Mesothelial cell of epicardium (in vitro differentiated cells): Measurements from ENCODE around the gene CHD9NB. TPM values are rescaled to one million over a fixed set of nuclear protein-coding genes. Genes with fewer than 3 reads are reported as not detected.

Experiments
- DNase-seq, 2 experiments: peaks; one replicate each; pipeline ENCODE4 v3.0.0; 2021; ENCODE audit warnings: low spot score in 2 of 2; ENCODE audit not compliant: unreplicated experiment in 2 of 2
- H3K27ac Mint-ChIP-seq: 2 replicates; pipeline ENCODE4 v1.8.0; 2021; ENCODE audit warnings: mixed read lengths
- H3K27me3 Mint-ChIP-seq: 2 replicates; pipeline ENCODE4 v1.8.0; 2021; ENCODE audit warnings: low read depth, mixed read lengths
- H3K36me3 Mint-ChIP-seq: 2 replicates; pipeline ENCODE4 v1.8.0; 2021; ENCODE audit warnings: mixed read lengths
- H3K4me1 Mint-ChIP-seq: 2 replicates; pipeline ENCODE4 v1.8.0; 2021; ENCODE audit warnings: mixed read lengths
- H3K4me3 Mint-ChIP-seq: 2 replicates; pipeline ENCODE4 v1.8.0; 2021; ENCODE audit warnings: mild to moderate bottlenecking, moderate library complexity, mixed read lengths
- H3K9me3 Mint-ChIP-seq: 2 replicates; pipeline ENCODE4 v1.8.0; 2021; ENCODE audit warnings: mixed read lengths
- CTCF ChIP-seq: fragments of 200-600 bp; sonication (generic); IDR thresholded peaks from one replicate; pipeline ENCODE4 v1.5.0; 2021; ENCODE audit warnings: antibody characterized with exemption; ENCODE audit not compliant: unreplicated experiment
- total RNA-seq: library from RNA; stranded (reverse); gene quantifications from 3 replicates; pipeline ENCODE4 v1.2.1, GENCODE V29; 2021

The CHD9NB gene
- total RNA-seq, 1 donor from 2014 or later = 0.29 TPM

- Mint-ChIP-seq H3K27me3 (no peaks in the 10 kb centered on the region), H3K36me3 (no peaks in the 10 kb centered on the region), H3K4me3 (no peak overlapping the region), H3K9me3 (no peaks in the 10 kb centered on the region), H3K27ac (no peak overlapping the region), H3K4me1 (peaks cover 11% of the 10 kb centered on the region)
- DNase-seq = no peak
- no peak for TF ChIP-seq CTCF
These were observed 6.2 kb upstream of the CHD9NB start for GRCh38 chr16:53058882-53059281.

- H3K36me3 Mint-ChIP-seq = no peaks in the 10 kb centered on the region
- no peak overlapping the region for H3K27ac Mint-ChIP-seq
- H3K27me3 Mint-ChIP-seq = no peaks in the 10 kb centered on the region
- no peaks in the 10 kb centered on the region for H3K9me3 Mint-ChIP-seq
- H3K4me1 Mint-ChIP-seq = peaks cover 11% of the 10 kb centered on the region
- no peak overlapping the region for H3K4me3 Mint-ChIP-seq
- TF ChIP-seq CTCF = no peak
- DNase-seq = no peak
These were observed 5.7 kb upstream of the CHD9NB start for GRCh38 chr16:53058441-53058840.

GRCh38 chr16:53057658-53058057 lies 5.0 kb upstream of the CHD9NB start:
- Mint-ChIP-seq H3K27ac (peak overlapping the region; percentile 10), H3K27me3 (no peaks in the 10 kb centered on the region), H3K4me3 (no peak overlapping the region), H3K9me3 (no peaks in the 10 kb centered on the region), H3K4me1 (peaks cover 11% of the 10 kb centered on the region), H3K36me3 (no peaks in the 10 kb centered on the region)
- no peak for DNase-seq
- TF ChIP-seq CTCF = no peak

- no peaks in the 10 kb centered on the region for H3K27me3 Mint-ChIP-seq
- H3K36me3 Mint-ChIP-seq = no peaks in the 10 kb centered on the region
- DNase-seq = no peak
- no peak for TF ChIP-seq CTCF
- H3K4me1 Mint-ChIP-seq = peaks cover 11% of the 10 kb centered on the region
- no peaks in the 10 kb centered on the region for H3K9me3 Mint-ChIP-seq
- H3K4me3 Mint-ChIP-seq = peak overlapping the region; percentile 36
- peak overlapping the region; percentile 66 for H3K27ac Mint-ChIP-seq
These were observed 3.7 kb upstream of the CHD9NB start for GRCh38 chr16:53056392-53056881.

- Mint-ChIP-seq H3K4me3 (peak overlapping the region; percentile 85), H3K9me3 (no peaks in the 10 kb centered on the region), H3K27ac (peak overlapping the region; percentile 99), H3K27me3 (no peaks in the 10 kb centered on the region), H3K36me3 (no peaks in the 10 kb centered on the region), H3K4me1 (peaks cover 11% of the 10 kb centered on the region)
- DNase-seq = peak in 1 of 2 experiments; percentile 41
- no peak for TF ChIP-seq CTCF
These were observed 3.1 kb upstream of the CHD9NB start for GRCh38 chr16:53055541-53056391.
